Omental fat pad (tissue), 4 donors: ENCODE results near the gene KCNJ13. TPM values are rescaled to one million over a fixed set of nuclear protein-coding genes. Genes with fewer than 3 reads are reported as not detected.

ENCODE experiments used
- ATAC-seq: fragments of 150-250 bp; one replicate; pipeline ENCODE4 v1.9.1; 2016; ENCODE audit warnings: mild to moderate bottlenecking, moderate library complexity; ENCODE audit not compliant: low FRiP score
- DNase-seq: peaks from one replicate; pipeline ENCODE4 v3.0.0-alpha.2; 2019; ENCODE audit warnings: low spot score
- total RNA-seq, 4 donors: library from RNA; depleted of rRNA; stranded (reverse); fragments of >200 nt; gene quantifications; one replicate each; pipeline ENCODE4 v1.1.0, GENCODE V29; 2016
- TF ChIP-seq, protein P1 (sequence below), 3 donors: fragments of 450-650 bp; IDR thresholded peaks; one replicate each; pipeline ENCODE4 v1.5.1; 2016 to 2017; ENCODE audit warnings: antibody characterized with exemption in 3 of 3, mild to moderate bottlenecking in 3 of 3, moderate library complexity in 2 of 3

The KCNJ13 gene
- total RNA-seq, 4 donors from 2014 or later, result not detected

DNA sequence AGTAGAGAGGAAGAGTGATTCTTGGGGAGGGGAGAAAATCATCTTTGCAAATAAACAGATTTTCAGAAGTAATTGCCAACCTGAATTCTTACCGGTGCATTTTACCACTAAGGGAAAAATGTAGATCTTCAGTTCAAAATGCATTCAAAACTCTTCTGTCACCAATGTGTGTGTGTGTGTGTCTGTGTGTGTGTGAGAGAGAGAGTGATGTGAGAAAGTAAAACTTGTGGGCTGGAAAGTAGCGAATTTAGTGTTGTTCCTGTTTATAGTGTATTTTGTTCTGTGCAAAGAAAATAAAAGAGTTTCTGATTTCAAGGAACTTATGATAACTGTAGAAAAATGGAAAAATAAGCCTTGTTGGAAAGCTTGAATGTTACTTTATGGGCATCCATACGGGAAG, 27.0 kb downstream of the KCNJ13 start:
- no peak for DNase-seq
- no peak for ATAC-seq

DNA sequence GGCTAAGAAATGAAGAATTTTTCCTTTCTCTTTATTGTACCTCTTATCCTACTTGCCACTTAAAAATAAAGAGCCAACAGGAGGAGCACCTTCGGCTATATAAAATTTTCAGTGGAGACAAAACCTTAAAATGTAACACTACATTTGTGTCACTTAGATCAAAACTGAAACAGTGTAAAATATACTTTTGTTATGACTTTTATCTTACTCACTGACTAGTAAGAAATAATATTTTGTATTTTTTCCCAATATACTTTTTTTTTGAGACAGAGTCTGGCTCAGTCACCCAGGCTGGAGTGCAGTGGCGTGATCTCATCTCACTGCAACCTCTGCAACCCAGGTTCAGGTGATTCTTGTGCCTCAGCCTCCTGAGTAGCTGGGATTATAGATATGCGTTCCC, 28.3 kb downstream of the KCNJ13 start:
- ATAC-seq (no peak), DNase-seq (no peak)
- TF ChIP-seq, protein P1, sequence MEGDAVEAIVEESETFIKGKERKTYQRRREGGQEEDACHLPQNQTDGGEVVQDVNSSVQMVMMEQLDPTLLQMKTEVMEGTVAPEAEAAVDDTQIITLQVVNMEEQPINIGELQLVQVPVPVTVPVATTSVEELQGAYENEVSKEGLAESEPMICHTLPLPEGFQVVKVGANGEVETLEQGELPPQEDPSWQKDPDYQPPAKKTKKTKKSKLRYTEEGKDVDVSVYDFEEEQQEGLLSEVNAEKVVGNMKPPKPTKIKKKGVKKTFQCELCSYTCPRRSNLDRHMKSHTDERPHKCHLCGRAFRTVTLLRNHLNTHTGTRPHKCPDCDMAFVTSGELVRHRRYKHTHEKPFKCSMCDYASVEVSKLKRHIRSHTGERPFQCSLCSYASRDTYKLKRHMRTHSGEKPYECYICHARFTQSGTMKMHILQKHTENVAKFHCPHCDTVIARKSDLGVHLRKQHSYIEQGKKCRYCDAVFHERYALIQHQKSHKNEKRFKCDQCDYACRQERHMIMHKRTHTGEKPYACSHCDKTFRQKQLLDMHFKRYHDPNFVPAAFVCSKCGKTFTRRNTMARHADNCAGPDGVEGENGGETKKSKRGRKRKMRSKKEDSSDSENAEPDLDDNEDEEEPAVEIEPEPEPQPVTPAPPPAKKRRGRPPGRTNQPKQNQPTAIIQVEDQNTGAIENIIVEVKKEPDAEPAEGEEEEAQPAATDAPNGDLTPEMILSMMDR (IDR thresholded peaks at IDR 0.05), result no peak

More for the DNA sequence above, 27.0 kb downstream of the KCNJ13 start:
- TF ChIP-seq, protein P1 (IDR thresholded peaks at IDR 0.05), result no peak

DNA sequence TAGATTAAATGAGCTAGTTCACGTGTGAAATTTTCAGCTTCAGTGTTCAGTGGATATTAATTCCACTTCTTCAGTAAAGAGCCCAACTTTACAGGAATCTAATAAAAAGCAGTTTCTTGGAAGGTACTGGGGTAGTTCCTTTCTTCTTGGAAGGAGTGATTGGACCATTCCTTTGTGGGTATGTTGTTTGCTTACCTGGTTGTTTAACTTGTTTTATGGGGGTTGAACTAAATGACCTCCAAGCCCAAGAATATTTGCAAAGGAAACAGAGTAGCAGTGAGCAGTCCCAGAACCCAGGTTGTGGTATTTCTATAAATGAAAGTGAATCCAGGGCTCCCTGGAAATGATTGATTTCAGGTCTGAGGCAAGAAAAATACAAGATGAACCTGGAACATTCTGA, 31.4 kb downstream of the KCNJ13 start:
- ATAC-seq, result no peak
- DNase-seq, result no peak
- TF ChIP-seq, protein P1 (IDR thresholded peaks at IDR 0.05), result no peak

GRCh38 chr2:232741972-232742371, 34.4 kb downstream of the KCNJ13 start:
- TF ChIP-seq, protein P1 (IDR thresholded peaks at IDR 0.05), result no peak
- ATAC-seq, result no peak
- DNase-seq, result no peak

- ATAC-seq, result no peak
- DNase-seq, result no peak
- TF ChIP-seq, protein P1 (IDR thresholded peaks at IDR 0.05), result no peak
Measured at GRCh38 chr2:232741294-232741693, 35.1 kb downstream of the KCNJ13 start.

DNA sequence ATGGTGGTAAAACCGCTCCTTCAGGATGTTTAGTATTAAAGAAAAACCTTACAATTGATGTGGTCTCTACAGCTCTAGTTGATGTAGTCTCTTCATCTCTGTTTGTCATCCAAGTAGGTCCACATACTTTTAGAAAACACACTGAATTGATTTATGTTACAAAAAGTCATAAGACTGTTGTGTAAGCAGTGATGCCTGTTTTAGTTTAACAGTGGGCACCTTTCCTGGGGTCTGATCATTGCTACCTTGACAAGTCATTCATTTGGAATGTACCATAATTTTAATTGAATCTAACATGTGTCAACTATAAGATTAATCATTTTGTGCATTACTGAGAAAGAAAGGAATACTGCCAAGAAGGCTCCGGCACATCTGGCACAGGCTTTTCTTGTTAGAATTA, 44.9 kb downstream of the KCNJ13 start:
- ATAC-seq, result peak; percentile 61
- DNase-seq, result no peak
- TF ChIP-seq, protein P1 (IDR thresholded peaks at IDR 0.05), result no peak

DNA sequence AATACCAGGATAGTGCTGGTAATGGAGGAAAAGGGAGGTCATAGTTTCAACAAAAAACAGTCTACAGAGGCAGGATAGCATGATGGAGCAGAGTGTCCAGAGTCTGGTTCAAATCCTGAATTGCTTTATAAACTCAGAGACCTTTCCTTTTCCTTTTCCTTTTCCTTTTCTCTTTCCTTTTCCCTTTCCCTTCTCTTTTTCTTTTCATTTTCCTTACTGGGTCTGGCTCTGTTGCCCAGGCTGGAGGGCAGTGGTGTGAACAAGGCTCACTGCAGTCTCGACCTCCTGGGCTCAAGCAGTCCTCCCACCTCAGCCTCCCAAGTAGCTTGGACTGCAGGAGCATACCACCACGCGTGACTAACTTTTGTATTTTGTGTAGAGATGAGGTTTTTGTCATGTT, 47.6 kb downstream of the KCNJ13 start:
- DNase-seq (no peak), ATAC-seq (no peak)
- TF ChIP-seq, protein P1 (IDR thresholded peaks at IDR 0.05), result no peak
